Limb (tissue), 2 donors: ENCODE measurements around the gene TBC1D7.
"Not testable (repeated sequence)": the region's sequence is repeated elsewhere in the genome, so short reads cannot be mapped to it uniquely, and the experiment has no call there.

Experiments used
- DNase-seq, 2 donors: peaks; one replicate each; pipeline ENCODE4 v3.0.0-alpha.2; 2016; ENCODE audit errors: extremely low spot score in 2 of 2

The TBC1D7 gene

GRCh38 chr6:13355999-13356785, 27.9 kb upstream of the TBC1D7 start:
- DNase-seq: no peak

GRCh38 chr6:13355043-13355945, 27.0 kb upstream of the TBC1D7 start:
- no peak for DNase-seq

GRCh38 chr6:13354331-13355042, 26.1 kb upstream of the TBC1D7 start:
- DNase-seq: no peak

DNA sequence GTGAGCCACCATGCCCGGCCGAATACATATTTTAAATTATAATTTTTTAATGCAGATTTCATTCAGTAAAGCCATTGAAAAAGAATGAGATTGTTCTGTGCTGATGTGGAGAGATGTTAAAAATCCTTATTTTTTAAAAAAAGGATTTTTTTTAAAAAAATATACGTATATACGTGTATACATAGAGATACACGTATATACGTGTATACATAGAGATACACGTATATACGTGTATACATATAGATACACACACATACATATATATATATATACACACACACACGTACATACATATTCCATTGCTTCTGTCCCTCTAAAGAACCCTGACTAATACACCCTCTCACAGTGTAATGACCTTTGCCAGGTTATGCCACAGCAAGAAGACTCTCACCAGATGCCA, 23.8 kb upstream of the TBC1D7 start:
- DNase-seq: no peak

DNA sequence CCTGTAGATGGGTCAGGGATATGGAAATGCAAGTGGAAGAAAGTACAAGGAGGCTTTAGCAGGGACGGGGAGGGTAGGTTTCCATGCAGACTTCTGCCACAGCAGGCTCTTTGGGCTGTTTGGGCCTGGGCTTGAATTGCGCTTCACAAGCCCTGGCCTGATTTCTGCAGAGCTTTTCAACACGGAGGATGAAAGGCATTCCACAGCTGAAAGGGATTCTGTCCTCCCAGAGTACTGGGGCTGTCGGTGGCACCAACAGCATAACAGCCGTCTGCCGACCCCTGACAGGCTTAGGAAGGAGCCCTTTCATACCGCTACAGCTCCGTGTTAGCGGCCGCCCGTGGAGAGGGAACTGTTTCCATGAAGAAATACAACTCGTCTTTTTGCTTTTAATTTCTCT, 22.9 kb upstream of the TBC1D7 start:
- peak in 1 of 2 donors; percentile 48 for DNase-seq

DNA sequence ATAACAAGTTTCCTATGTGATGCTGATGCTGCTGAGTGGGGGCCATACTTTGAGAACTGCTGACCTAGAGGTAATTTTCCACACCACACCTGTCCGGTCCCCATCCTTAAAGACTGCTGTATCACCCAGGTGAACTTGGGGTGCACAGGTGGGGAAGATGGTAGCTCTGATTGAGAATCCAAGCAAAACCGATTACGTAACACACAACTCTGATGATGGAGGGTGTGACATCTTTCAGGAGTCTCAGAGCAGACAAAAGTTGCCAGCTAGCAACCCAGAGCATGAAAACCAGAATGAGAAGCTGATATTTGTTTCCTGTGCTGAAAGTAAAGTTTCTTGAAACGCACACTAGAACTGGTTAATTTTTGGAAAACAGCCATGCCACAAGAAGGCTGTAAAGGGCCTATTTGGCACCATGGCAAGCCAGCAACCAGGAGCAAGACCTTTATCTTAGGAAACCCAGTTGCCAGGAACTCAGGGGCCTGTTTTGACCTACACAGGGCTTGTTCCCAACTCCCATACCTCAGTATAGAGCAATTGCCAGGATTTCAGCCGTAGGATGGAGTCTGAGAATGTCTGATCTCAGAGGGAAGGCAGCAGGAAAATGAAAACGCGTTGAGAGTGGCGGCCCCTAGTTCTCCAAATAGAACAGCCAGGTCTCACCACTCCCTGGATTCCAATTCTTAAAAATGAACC, 21.6 kb upstream of the TBC1D7 start:
- no peak for DNase-seq

DNA sequence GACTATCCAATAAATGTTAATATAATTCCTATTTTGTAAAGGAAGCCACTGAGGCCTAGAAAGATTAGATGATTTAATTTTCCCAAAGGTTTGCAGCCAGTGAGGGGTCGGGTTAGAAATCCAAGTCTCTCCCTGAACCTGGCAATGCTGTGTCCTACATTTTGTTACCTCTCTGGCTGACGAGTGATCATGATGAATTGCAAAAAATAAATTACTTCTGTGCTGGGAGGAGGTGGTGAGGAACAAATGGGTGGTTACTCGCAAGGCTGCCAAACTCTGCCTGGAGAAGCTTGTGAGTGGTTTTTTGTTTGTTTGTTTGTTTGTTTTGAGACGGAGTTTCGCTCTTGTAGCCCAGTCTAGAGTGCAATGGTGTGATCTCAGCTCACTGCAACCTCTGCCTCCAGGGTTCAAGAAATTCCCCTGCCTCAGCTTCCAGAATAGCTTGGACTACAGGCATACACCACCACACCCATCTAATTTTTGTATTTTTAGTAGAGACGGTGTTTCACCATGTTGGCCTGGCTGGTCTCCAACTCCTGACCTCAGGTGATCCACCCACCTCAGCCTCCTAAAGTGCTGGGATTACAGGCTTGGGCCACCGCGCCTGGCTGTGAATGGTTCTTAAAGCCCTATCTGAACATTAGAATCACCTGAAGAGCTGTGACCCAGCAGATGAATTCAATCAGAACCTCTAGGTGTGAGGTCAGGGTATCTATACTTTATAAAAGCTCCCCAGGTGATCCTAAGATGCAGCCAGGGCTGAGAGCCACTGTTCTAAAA, 20.2 kb upstream of the TBC1D7 start:
- no peak for DNase-seq

DNA sequence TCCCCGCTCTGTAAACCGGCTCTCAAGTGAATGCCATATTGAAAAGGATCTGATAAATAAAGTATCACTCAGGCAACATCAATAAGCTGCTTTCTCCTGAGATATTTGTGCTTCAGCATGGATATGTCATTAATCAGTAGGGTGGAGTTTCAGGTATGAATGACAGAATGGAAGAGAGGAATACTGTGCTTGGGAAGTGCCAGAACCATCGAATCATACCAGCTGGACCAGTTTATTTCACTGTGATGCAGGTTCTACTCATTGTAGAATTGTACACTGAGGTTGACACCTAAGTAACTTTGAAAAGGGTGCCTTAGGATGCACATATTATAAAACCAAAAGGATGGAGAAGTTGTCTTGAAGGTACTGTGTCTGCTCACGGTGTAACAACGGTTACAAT, 17.9 kb upstream of the TBC1D7 start:
- no peak for DNase-seq

DNA sequence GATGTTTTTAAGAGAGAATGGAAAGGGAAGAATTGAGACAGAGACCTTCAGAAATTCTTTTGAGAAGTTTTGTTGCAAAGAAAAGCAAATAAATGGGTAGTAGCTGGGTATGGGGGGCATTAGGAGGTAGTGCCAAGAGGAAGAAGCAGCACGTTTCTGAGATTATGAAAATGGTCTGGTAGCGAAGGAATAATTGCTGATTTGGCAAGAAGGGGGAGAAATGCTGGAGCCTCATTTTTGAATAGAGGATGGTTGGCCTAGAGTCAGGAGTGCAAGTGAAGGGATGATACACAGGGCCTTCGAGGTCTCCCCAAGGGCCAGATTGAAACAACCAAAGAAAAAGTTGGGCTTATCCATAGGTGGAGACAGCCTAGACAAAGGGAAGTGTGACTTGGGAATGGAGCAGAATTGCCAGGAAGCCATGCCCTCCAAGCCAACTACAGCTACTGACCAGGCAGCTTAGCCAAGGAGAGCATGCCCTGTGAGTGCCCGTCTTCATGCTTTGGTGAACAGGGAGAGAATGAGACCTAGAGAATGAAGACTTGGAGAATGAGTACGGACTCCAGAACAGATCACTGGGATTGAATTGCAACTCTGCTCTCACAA, 14.2 kb upstream of the TBC1D7 start:
- no peak for DNase-seq

DNA sequence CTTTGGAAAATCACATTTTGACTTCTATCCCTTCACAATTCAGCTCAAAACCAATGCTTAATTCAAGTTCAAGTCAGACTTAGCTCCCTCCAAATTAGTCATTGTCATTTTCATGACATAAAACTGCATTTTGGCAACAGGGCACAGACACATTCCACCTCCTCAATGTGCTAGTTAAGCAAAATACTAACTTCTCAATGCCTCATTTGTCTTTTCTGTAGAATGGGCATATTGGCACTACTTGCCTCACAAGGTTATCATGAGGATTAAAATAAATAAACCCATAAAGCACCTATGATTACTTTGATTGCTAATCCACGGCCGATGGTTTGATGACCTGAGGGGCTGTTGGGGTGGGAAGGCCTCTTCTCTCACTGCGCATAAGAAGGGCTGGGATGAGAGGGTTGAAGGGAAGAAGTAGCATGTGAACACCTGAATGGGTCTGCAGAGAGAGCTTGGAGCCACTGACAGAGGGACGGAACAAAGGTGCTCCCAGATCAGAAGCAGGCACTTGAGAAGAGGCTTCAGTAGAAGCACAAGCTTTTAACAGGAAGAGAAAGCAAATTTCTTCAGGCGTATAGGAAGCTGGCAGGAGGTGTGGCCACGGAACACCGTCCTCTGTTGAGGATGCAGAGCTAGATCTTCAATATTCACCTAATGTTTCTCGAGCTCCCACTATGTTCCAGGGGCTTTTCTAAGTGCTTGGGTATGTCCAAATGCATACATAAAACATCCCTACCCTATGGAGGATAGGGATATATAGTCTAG, 11.7 kb upstream of the TBC1D7 start:
- DNase-seq: no peak

- DNase-seq: no peak
These were observed 9.7 kb upstream of the TBC1D7 start for GRCh38 chr6:13338038-13338437.

DNA sequence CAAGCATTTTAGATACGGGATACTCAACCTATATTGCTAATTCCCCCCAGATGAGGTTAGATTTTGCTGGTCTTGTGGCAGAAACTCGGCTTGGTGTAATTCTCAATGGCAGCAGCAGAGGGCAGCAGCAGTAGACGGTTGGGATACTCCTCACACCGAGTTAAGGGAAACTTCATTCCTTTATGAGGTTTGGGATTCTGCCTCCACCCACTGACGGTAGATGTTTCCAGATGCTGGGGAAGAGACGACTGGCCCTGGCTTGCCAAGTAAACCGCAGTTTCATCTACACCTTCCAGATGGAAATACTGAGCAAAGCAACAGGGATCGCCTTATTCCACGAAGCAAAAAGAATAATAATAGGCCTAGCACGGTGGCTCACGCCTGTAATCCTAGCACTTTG, 8.2 kb upstream of the TBC1D7 start:
- DNase-seq: peak; percentile 90 to 91

DNA sequence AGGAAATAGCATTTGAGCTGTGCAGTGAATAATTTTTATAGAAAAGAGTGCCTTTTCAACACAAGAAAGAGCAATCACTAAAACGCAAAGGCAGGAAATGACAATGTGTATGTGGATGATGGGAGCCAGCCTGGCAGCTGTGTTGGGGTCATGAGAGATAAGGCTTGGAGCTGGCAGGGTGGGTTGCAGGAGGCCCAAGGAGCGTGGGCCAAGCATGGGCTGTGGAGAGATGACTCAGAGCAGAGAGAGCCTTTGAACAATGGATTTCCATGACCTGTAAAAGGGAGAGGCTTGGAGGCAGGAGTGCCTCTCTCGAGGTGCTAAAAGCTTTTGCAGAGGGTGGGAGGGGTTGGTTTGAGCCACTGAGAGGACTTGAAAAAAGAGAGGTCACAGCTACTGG, 6.6 kb upstream of the TBC1D7 start:
- no peak for DNase-seq

- no peak for DNase-seq
These were observed 4.0 kb upstream of the TBC1D7 start for GRCh38 chr6:13332349-13332706.

DNA sequence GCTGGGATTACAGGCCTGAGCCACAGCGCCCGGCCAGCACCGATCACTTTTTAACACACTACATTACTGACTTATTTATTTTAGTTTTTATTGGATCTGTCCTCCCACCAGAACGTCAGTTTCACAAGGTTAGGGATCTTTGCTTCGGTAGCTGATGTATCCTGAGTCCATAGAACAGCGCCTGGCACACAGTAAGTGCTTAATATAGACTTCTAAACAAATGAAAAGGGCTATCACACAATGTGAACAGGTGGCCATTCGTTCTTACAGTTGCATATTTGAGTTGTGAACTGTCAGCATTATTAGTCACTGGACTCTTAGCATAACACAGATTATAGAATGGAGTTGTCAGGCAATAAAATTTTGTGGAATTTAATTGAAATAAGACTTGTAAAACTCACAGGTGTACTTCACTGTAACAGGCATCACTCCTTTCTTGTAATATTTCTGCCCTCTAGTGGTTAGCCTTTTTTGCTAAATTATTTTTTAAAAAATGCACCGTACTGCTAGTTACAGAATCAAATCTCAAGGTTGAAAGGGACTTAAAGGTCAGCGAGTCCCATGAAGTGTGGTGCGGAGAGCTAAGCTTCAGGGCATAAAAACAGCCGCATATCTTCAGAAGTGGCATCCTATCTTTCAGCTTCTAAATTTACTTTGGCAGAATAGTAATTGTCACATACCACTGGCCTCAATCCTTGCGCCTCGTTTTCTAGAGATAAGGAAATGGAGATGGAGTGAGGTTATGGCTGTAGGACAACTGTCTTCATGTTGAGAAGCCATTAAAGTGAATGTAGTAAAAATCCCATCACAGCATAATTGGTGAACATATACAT, 3.4 kb upstream of the TBC1D7 start:
- peak in 1 of 2 donors; percentile 49 for DNase-seq

- no peak for DNase-seq
These were observed 492 bp upstream of the TBC1D7 start for GRCh38 chr6:13328875-13329183.

GRCh38 chr6:13327691-13328075, 654 bp downstream of the TBC1D7 start:
- peak in 1 of 2 donors; percentile 5 for DNase-seq

DNA sequence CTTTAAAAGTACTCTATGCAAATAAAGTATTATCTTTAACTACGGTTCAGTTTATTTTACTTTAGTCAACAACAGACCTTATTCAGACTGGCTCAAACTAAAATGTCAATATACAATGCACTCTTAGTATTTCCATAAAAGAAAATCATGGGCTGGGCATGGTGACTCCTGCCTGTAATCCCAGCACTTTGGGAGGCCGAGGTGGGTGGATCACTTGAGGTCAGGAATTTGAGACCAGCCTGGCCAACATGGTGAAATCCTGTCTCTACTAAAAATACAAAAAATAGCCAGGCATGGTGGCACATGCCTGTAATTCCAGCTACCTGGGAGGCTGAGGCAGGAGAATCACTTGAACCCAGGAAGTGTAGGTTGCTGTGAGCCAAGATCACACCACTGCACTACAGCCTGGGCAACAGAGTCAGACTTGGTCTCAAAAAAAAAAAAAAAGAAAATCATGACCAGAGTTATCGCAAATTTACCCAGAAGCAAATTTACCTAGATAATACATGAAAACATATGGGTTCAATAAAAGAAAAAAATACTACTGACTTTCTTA, 2.2 kb downstream of the TBC1D7 start:
- not testable (repeated sequence) for DNase-seq
